GM19099 (cell line): ENCODE results near the gene LHX8.

Source experiments
- POLR2A ChIP-seq: IDR thresholded peaks from 3 replicates; pipeline ENCODE4 v1.6.1; 2011; ENCODE audit warnings: low read depth; ENCODE audit not compliant: insufficient read length; ENCODE audit errors: extremely low read depth

Gene LHX8

DNA sequence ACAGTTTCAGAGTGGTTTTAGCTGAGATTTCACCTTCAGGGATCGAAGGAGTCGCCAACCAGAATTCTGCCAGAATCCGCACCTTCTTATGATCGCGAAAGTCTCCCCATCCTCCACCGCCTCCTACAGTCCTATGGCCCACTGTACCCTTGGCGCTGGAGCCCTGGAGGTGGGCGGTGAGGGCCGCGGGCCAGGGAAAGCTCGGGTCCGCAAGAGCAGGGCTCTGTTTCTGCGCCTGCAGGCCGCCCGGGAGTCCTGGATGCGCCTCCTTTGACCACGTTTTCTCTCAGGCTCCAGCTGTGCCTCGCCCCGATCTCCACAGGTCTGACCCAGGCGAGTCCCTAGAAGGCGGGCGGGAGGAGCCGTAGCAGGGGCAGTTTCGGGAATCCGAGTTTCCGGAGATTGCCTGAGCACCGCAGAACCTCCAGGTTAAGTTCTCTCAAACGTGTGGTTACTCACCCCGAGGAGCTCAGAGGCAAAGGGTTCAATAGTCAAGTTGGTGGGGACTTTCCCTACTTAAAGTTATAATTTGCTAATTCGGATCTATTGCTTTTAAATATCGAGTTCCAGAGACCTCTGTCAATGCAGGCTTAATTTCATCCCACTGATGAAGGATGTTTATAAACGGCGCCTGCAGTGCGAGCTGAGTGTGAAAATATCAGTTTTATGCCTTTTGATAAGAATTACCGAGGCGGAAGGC lies 3.2 kb upstream of the LHX8 start:
- TF ChIP-seq POLR2A = no peak

DNA sequence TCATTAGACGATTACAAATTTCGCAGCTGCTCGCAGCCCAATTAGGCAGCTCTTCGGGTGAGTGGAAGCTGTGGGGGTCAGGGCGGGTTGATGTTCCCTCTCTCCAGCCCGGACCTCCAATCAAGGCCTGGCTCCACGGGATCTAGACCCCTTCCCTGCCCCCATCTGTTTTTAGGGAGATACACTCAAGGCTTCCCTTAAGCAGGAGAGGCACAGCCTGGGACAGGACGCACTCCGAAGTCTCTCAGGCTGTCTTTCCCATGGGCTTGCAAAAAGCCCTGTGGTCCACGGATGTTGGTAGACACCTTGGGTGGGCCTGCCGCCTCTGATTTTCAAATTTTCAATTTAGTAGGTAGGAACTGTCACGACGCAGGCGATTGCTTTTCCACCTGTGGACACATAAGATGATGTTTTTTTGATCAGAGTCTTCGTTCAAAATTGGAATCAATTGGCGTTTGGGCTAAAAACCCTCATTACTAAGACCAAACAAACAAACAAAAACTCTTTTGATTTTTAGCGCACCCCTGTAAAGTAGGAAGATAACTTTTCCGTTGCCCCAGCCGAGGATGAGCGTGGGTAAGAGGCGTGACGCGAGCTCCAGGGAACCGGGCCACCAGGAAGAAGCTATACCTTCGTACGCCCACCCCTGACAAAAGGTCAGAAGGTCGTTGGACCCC lies 2.5 kb upstream of the LHX8 start:
- no peak for TF ChIP-seq POLR2A

DNA sequence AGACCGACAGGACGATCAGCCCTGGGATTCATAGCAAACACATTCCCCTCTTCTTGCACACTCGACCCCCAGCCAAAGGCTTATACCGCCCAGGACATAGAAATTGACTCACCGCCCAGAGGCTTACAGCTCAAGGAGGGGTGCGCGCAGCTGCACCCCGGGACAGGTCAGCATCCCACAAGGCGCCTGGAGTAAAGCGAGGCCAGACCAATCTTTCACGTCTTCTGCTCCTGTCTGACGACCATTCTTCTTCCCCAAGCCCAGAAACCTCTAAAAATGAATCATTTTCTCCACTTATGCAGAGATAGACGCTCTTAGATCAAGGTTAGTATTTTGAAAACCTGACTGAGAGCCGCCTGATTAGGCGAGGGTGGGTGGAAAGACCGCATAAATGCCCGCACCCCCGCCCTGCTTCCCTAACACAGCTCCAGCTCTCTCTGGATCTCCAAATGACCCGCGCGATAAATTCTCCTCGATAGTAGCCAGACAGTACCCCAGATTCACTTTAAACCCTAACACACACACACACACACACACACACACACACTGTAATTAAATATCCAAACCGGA lies 1.9 kb upstream of the LHX8 start:
- no peak for TF ChIP-seq POLR2A

DNA sequence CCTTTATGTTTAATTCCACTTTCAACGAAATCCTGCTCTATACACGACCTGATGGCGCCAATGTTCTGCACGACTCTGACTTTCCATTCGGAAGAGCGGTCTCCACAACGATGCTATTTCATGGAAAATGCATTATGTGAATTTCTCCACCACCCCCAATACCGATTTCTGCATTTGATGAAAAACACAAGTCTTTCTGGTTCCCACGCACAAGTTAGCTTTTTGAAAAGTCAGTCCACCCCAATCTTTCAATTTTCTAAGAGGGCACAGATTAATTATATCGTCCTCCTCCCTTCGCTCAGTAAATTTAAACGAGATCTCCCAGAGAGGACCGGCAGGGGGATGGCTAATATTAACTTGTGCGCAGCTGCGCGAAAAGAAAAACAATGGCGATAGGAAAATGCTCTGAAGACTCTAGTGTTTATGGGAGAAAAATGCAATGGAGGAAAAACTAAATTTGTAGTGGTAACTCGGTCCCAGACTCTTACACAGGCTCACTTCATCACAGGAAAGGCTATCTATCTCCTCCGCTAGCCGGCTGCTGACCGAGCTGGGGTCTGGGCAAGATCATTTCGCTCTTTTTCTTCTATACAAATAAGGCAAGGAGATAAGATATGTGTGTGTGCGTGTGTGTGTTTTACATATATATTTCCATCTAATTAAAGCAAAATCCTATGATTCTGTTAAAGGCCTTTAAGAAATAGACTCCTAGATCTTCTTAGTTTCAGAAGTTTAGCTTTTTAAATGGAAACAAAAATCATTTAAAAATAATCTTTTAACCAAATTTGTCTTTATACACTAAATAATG lies 1.2 kb upstream of the LHX8 start:
- no peak for TF ChIP-seq POLR2A

DNA sequence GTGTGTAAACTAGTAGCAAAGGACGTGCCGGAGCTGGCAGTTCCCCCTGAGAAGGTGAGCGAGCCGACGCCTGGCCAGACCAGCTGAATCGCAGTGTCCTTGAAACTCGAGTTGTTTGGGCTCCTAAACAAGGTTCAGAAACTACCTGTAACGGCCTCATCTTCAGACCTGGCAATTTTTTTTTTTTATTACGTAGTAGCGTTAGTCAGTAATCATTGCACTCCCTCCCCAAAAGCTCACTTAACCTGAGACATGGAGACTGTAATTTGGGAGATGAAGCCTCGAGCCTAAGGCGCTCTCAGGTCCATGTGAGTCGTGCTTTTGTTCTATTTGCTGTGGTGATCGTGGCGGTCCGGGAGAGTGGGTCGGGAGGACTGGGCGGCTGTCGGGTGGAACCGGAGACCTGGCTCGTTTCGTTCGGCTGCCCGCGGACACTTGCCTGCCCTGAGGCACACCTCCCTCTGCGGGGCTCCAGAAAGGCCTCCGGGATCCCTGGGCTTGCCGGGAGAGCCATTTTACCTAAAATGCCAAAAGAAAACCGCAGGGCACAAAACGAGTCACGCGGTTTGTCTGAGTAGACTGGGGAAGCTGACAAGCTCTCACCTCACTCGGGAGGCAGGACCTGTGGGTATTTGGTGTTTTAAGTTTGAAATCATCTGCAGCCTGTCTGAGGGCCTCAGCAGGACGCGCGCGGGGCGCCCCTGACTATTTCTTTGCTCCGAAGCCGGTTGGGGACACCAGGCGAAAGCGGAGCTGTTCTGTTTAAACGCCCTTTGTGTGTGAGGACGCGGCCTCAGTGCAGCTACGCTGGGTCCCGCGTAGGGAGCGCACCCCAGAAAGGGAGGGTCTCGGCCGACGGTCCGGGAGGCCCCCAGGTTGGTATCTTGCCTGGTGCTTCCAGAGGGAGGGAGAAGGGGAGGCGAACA lies 722 bp downstream of the LHX8 start:
- TF ChIP-seq POLR2A = no peak

DNA sequence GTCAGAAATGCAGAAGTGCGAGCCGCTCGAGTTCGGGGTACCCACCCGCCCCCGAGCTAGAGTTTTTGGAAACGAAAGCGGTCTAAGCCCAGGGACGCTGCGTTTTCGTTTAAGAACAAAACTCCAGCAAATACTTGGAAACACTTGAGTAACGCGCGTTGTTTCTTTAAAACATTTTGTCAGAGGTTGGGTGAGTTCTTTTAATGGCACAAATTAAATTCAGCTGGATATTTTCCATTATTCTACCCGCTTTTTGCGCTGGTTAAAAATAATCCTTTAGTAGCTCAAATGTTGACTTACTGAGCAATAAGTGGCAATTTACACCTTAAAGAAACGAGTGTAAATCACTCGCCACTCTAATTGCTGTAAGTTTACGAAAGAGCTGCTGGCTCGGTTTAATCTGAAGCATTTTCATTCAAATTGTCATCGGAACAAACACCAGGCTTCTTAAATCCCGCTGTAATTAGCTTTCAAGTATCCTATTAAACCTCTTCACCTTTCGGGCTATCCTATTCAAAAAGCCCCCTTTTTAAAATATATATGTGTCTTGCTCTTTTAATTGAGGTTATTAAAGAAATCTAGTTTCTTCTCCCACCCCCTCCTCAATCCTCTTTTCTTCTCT lies 1.5 kb downstream of the LHX8 start:
- no peak for TF ChIP-seq POLR2A

DNA sequence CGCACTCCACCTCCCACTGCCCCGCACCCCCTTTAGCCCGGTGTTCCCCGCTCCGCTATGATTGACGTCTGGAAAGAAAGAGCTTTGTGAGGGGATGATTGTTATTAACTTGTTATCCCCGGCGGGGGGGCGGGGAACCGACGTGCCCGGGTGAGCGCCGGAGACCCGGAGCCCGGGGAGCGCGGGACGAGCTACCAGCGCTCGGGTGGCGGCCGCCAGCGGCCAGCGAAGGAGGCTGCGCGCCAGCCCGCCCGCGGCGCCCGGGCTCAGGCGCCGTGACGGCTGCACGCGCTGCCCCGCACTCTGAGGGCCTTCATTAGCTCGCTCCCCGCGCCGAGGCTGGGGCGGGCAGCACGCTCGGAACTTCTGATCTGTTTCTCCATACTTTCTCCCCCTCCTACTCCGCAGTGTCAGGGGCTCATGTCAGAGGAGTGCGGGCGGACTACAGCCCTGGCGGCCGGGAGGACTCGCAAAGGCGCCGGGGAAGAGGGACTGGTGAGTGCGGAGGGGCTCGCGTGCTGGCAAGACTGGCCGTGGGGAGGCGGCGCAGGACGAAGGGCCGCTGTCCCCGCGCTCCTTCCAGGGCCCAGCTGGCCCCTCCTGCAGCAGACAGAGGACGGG lies 2.1 kb downstream of the LHX8 start:
- TF ChIP-seq POLR2A = no peak

DNA sequence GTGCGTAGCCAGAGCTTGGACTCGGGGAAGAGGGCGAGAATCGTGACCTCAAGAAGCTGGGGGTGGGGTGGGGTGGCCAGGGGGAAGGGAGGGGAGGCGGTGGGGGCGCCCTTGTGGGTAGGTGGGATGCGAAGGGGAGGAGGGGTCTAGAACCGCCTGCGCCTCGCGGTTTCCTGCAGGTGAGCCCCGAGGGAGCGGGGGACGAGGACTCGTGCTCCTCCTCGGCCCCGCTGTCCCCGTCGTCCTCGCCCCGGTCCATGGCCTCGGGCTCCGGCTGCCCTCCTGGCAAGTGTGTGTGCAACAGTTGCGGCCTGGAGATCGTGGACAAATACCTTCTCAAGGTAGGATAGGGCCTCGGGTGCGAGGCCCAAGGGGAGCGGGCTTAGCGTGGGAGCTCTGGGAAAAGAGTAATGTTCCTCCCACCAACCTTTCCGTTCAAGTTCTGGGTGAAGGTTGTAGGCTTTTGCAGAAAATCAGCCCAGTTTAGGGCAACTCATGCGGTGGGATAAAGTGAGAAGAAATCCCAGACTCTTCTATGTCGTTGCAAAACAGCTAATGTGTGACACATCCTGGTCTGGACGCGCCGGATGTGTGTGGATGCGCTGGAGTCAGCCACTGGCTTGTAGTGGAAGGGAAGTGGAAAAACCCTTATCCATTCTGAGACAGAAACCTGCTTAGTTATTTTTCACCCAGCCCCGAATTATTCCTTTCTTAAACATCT lies 2.9 kb downstream of the LHX8 start:
- no peak for TF ChIP-seq POLR2A

DNA sequence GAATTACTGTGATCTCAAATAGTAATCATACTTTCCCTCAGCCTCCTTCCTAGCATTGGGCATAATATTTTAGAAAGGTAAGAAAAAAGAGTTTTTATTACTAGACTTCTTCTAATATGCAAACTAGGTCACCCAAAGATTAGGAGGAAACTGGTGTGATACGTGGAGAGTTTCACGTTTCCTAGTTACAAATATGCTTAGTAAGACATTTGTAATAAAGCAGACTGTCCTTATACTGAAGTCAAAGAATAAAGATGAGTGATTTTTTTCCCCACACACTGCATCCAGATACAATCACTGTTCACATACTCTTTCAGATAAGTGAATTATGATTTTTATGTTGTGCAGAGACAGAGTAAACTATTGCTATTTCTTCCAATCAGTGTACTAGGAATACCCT lies 17.9 kb downstream of the LHX8 start:
- no peak for TF ChIP-seq POLR2A

DNA sequence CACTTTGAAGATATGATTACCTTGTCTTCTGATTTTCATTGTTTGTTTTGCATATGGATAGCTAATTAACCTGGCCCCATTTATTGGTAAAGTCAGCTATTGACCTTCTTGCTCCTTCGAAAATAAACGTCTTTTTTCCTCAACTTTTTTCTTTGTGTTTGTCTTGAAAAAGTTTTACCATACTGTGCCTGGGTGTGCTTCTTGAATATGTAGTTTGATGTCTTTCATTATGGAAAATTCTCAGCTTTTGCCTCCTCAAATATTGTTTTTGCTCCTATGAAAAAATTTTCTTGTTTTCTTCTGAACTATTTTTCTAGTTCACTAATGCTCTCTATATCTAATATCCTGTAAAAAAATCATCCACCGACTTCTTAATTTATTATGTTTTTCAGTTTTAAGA lies 25.0 kb downstream of the LHX8 start:
- no peak for TF ChIP-seq POLR2A

DNA sequence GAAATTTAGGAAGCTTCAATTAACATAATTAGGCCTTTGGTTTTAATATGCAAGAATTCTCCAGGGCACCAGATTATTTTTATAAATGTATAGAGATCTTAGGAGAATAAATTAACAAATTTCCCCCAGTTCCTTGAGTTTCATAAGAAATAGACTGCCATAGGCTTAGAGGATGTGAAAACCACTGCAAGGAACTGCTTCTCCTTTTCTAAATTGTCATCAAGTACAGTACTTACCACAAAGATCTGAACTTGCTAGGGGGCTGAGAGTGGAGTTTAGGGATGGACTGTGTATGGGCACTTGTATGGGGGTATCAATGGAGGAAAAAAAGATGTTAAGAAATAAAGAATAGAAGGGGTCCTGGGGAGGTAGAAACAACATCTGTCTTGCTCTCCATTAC lies 31.1 kb downstream of the LHX8 start:
- no peak for TF ChIP-seq POLR2A

DNA sequence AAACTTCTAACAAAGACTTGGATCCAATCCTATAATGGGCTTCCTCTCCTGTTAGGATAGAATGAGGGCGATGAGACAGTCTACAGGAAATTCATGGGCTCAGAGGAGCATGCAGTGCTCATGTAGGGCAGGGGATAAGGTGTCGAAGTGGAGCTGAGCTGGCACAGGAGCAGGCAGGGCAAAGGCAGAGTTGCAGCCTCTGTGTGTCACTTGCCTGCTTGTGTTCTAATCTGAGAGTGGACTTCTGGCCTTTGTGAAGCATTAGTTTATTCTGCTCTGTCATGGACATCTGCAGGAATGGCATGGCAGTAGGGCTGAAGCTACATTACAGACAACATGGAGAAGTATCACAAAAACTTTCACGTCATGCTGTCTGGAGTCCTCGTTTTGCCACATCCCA lies 32.6 kb downstream of the LHX8 start:
- TF ChIP-seq POLR2A = no peak

DNA sequence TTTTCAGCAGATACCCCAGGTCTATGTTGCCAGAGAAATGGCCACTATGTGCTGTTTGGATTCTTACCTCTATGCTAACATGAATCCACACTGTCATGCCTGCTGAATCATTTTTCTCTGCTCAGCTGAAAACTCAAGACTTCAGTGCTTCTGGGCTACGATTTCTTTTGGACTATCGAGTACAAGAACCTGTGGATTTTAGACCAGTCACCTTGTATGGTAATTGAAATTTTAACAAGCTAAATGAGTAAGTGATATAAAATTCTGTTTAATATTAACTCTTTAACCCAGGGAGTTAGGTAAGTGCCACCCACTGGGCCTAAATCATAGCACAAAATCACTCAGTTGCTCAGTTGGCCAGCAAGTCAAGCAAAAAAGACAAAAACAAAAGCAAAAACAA lies 35.8 kb downstream of the LHX8 start:
- TF ChIP-seq POLR2A = no peak
